A549 (cell line): ENCODE data around the gene ABHD1. TPM values are rescaled to one million over a fixed set of nuclear protein-coding genes. Genes with fewer than 3 reads are reported as not detected.

Experiments used
- ATAC-seq, 2 experiments: fragments of 200-7000 bp in 1 of 2; fragments of >200 bp in 1 of 2; cut with Nextera tagmentation in 1 of 2; cut with Tn5 transposase in 1 of 2; 3 replicates each; pipeline versions ENCODE4 v1.8.0 to v1.9.1; 2018 to 2020; ENCODE audit warnings: mild to moderate bottlenecking in 1 of 2, moderate library complexity in 1 of 2
- CTCF ChIA-PET: fragments of 300-600 bp; sonication (Branson Sonifier 250); formaldehyde crosslinking; extraction: SDS; loops from one replicate; lab custom pipeline; 2021; ENCODE audit warnings: antibody characterized with exemption, inconsistent platforms; lab: Yijun Ruan, JAX
- POLR2A ChIA-PET: fragments of 350-600 bp; formaldehyde crosslinking; extraction: SDS; loops from one replicate; lab custom pipeline; 2021; ENCODE audit warnings: antibody characterized with exemption, inconsistent platforms; lab: Yijun Ruan, JAX
- DNase-seq, 2 experiments: peaks; one replicate each; pipeline versions ENCODE4 v3.0.0 to v3.0.0-alpha.2; 2011 to 2016; ENCODE audit warnings: low read depth in 1 of 2, low spot score in 1 of 2
- FAIRE-seq: peaks from 2 replicates; lab custom pipeline; 2011; peaks lifted over from hg19 to GRCh38; lab: Jason Lieb, UNC
- H3K27ac ChIP-seq, 2 experiments: fragments of >200 bp; sonication (Bioruptor Twin); formaldehyde crosslinking; 3 replicates each; pipeline ENCODE4 v1.5.1; 2016 to 2017
- H3K4me1 ChIP-seq: fragments of >200 bp; sonication (Bioruptor Twin); formaldehyde crosslinking; 3 replicates; pipeline ENCODE4 v1.6.1; 2016
- H3K4me2 ChIP-seq: fragments of >200 bp; sonication (Bioruptor Twin); formaldehyde crosslinking; 3 replicates; pipeline ENCODE4 v1.6.1; 2016
- H3K4me3 ChIP-seq: fragments of >200 bp; sonication (Bioruptor Twin); formaldehyde crosslinking; 3 replicates; pipeline ENCODE4 v1.5.1; 2016
- H3K9me3 ChIP-seq: fragments of >200 bp; sonication (Bioruptor Twin); formaldehyde crosslinking; 3 replicates; pipeline ENCODE4 v1.6.1; 2016
- CBX8 ChIP-seq: fragments of 200-600 bp; sonication (generic); IDR thresholded peaks from 2 replicates; pipeline ENCODE4 v1.6.1; 2016
- CHD2 ChIP-seq: fragments of 150-350 bp; IDR thresholded peaks from 2 replicates; pipeline ENCODE4 v1.6.1; 2014; ENCODE audit warnings: low read length; ENCODE audit not compliant: partially characterized antibody
- CHD4 ChIP-seq: fragments of 200-600 bp; sonication (generic); IDR thresholded peaks from 2 replicates; pipeline ENCODE4 v1.6.1; 2016; ENCODE audit warnings: antibody characterized with exemption, mild to moderate bottlenecking, borderline replicate concordance
- EHMT2 ChIP-seq: fragments of 200-600 bp; sonication (generic); IDR thresholded peaks from 2 replicates; pipeline ENCODE4 v1.6.1; 2016; ENCODE audit warnings: antibody characterized with exemption, low read depth, mild to moderate bottlenecking, moderate library complexity
- FOSB ChIP-seq: fragments of 250-450 bp; sonication (Bioruptor Pico); IDR thresholded peaks from 2 replicates; pipeline ENCODE4 v1.5.0; 2020; ENCODE audit warnings: mild to moderate bottlenecking, moderate library complexity
- FOSL2 ChIP-seq, 2 experiments: fragments of 450-650 bp in 1 of 2; fragments of >200 bp in 1 of 2; sonication (Bioruptor Twin) in 1 of 2; formaldehyde crosslinking; IDR thresholded peaks; 2 replicates each; pipeline versions ENCODE4 v1.5.0 to v1.6.1; 2016 to 2020; ENCODE audit warnings: mild to moderate bottlenecking in 1 of 2, moderate library complexity in 1 of 2
- GATA3 ChIP-seq: IDR thresholded peaks from 2 replicates; pipeline ENCODE4 v1.6.1; 2012; ENCODE audit warnings: borderline replicate concordance
- HMGXB4 ChIP-seq: fragments of 250-450 bp; sonication (Bioruptor Pico); IDR thresholded peaks from 2 replicates; pipeline ENCODE4 v1.5.0; 2021; ENCODE audit warnings: mild to moderate bottlenecking, moderate library complexity, borderline replicate concordance
- NPAS2 ChIP-seq: fragments of 250-450 bp; sonication (Bioruptor Pico); IDR thresholded peaks from 2 replicates; pipeline ENCODE4 v1.8.0; 2022; ENCODE audit warnings: mild to moderate bottlenecking, moderate library complexity, borderline replicate concordance
- PBX3 ChIP-seq: IDR thresholded peaks from 2 replicates; pipeline ENCODE4 v1.6.1; 2012
- PHF8 ChIP-seq: fragments of 200-600 bp; sonication (generic); IDR thresholded peaks from 2 replicates; pipeline ENCODE4 v1.6.1; 2016; ENCODE audit warnings: low read depth, mild to moderate bottlenecking, antibody characterized with exemption, moderate library complexity, borderline replicate concordance
- RARB ChIP-seq: fragments of 250-450 bp; sonication (Bioruptor Pico); IDR thresholded peaks from 2 replicates; pipeline ENCODE4 v1.8.0; 2021; ENCODE audit warnings: mild to moderate bottlenecking, moderate library complexity
- RCOR1 ChIP-seq: fragments of 150-350 bp; IDR thresholded peaks from 2 replicates; pipeline ENCODE4 v1.6.1; 2014; ENCODE audit warnings: antibody characterized with exemption, low read length, low read depth
- RFX5 ChIP-seq: fragments of 450-650 bp; IDR thresholded peaks from 2 replicates; pipeline ENCODE4 v1.7.1; 2014; ENCODE audit warnings: antibody characterized with exemption, mild to moderate bottlenecking, moderate library complexity
- TP53 ChIP-seq: fragments of 250-450 bp; sonication (Bioruptor Pico); IDR thresholded peaks from 2 replicates; pipeline ENCODE4 v1.5.0; 2021; ENCODE audit warnings: mild to moderate bottlenecking, moderate library complexity
- ZNF302 ChIP-seq: fragments of 250-450 bp; sonication (Bioruptor Pico); IDR thresholded peaks from 2 replicates; pipeline ENCODE4 v1.9.0; 2021; ENCODE audit warnings: inconsistent platforms, mild to moderate bottlenecking, moderate library complexity
- WGBS: methylation state at CpG from one replicate; pipeline ENCODE4 v1.1.6; 2017; ENCODE audit errors: missing lambda C conversion rate; 5-methylcytosine and 5-hydroxymethylcytosine counted together
- polyA plus RNA-seq, 4 experiments: library from polyadenylated mRNA; depleted of rRNA in 3 of 4; stranded (reverse); fragments of >200 nt; fragmentation: RNase III in 1 of 4; extraction: RNeasy Plus Mini Kit Qiagen cat#74134 plus additional on column Dnase treatment in 1 of 4; gene quantifications; 2 replicates in 3 of 4; 3 replicates in 1 of 4; pipeline ENCODE4 v1.2.3, GENCODE V29; 2011 to 2017
- TF ChIP-seq, protein P1 (sequence below): fragments of 250-450 bp; sonication (Bioruptor Pico); IDR thresholded peaks from 2 replicates; pipeline ENCODE4 v1.5.0; 2020; ENCODE audit warnings: low read depth, mild to moderate bottlenecking, moderate library complexity
- TF ChIP-seq, protein P2 (sequence below): fragments of 200-600 bp; sonication (generic); IDR thresholded peaks from 2 replicates; pipeline ENCODE4 v1.6.1; 2016; ENCODE audit warnings: antibody characterized with exemption, mild to moderate bottlenecking, moderate library complexity

Gene ABHD1
- polyA plus RNA-seq, 2 of the 4 experiments (the other 2 are of a cell fraction) = 0.96 to 1.9 TPM

DNA sequence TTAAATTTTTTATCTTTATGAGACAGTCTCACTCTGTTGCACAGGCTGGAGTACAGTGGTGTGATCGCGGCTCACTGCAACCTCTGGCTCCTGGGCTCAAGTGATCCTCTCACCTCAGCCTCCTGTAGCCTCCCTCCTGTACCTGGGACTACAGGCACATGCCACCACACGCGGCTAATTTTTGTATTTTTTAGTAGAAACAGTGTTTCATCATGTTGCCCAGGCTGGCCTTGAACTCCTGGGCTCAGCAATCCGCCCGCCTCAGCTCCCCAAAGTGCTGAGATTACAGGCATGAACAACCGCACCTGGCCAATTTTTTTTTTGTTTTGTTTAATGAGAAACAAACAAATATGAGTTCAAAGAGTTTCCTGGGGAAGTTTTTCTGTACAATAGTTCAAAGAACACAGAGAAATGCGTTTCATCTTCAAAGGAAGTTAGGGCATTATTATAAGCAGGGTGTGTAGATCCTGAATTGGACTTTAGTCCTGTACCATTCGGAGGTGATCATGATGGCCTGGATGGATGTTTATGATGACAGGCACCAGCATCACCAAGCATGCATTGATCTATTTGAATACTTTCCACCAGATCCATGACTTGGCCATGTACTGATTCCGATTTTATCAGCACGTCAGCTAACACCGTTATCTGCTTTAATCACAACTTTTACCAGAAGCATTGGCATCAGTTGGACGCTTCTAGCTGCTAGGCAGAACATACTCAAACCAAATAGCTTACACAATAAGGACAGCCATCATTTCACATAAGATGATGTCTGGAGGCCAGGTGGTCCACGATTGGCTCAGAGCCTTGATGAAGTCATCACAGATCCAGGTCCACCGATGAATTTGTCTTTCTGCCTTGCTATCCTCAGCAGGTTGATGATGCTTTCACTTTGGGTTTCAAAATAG, 54.1 kb downstream of the ABHD1 start:
- Histone ChIP-seq H3K4me2 (no peak overlapping the region), H3K27ac (no peak overlapping the region), H3K4me3 (no peak overlapping the region), H3K4me1 (no peaks in the 10 kb centered on the region), H3K9me3 (no peaks in the 10 kb centered on the region)
- ATAC-seq (no peak; a peak in 1 of 6 replicates), FAIRE-seq (no peak), DNase-seq (no peak)
- TF ChIP-seq GATA3 = no peak
- no peak for TF ChIP-seq PBX3
- TF ChIP-seq PHF8 = no peak
- no peak for TF ChIP-seq FOSL2 (IDR thresholded peaks at IDR 0.05)
- TF ChIP-seq FOSL2 (CRISPR knock-in tag; IDR thresholded peaks at IDR 0.05) = no peak
- ChIA-PET CTCF (interaction anchor here (0.6 to 2.5 kb wide), 7 partner anchors 8 to 479 kb away, joined by 3 to 17 read pairs (median 4); partner anchors contain the start of gene OST4), POLR2A (no interaction called here)
- 70% methylated on average over 15 of the region's 15 CpGs for WGBS

DNA sequence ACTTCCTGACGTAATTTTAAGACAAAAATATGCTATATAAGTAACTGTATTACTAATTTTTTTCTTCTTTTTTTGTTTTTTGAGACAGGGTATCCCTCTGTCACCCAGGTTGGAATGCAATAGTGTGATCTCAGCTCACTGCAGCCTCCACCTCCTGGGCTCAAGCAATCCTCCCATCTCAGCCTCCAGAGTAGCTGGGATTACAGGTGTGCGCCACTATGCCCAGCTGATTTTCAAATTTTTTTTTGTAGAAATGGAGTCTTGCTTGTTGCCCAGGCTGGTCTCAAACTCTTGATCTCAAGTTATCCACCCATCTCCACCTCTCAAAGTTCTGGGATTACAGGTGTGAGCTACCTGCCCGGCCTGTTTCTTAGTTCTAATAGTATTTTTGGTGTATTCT, 54.9 kb downstream of the ABHD1 start:
- ChIA-PET POLR2A (no interaction called here), CTCF (interaction anchor here (0.6 to 2.5 kb wide), 4 partner anchors 8 to 171 kb away, joined by 3 to 17 read pairs (median 4); no protein-coding TSS in a partner anchor)
- WGBS = 59% methylated on average over 3 of the region's 3 CpGs
- FAIRE-seq (no peak), ATAC-seq (no peak), DNase-seq (no peak)
- Histone ChIP-seq H3K9me3 (no peaks in the 10 kb centered on the region), H3K4me2 (no peak overlapping the region), H3K27ac (no peak overlapping the region), H3K4me3 (no peak overlapping the region), H3K4me1 (no peaks in the 10 kb centered on the region)
- TF ChIP-seq FOSL2 (IDR thresholded peaks at IDR 0.05) (no peak), FOSL2 (CRISPR knock-in tag; IDR thresholded peaks at IDR 0.05) (no peak), CHD4 (no peak), PBX3 (no peak), RARB (CRISPR knock-in tag) (no peak), RCOR1 (no peak), CHD2 (no peak), HMGXB4 (CRISPR knock-in tag) (no peak), TP53 (CRISPR knock-in tag) (no peak), EHMT2 (no peak), CBX8 (no peak), ZNF302 (CRISPR knock-in tag) (no peak), RFX5 (no peak), FOSB (CRISPR knock-in tag) (no peak), NPAS2 (CRISPR knock-in tag) (no peak)
- TF ChIP-seq, protein P1, sequence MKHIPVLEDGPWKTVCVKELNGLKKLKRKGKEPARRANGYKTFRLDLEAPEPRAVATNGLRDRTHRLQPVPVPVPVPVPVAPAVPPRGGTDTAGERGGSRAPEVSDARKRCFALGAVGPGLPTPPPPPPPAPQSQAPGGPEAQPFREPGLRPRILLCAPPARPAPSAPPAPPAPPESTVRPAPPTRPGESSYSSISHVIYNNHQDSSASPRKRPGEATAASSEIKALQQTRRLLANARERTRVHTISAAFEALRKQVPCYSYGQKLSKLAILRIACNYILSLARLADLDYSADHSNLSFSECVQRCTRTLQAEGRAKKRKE (CRISPR knock-in tag) = no peak
- TF ChIP-seq, protein P2, sequence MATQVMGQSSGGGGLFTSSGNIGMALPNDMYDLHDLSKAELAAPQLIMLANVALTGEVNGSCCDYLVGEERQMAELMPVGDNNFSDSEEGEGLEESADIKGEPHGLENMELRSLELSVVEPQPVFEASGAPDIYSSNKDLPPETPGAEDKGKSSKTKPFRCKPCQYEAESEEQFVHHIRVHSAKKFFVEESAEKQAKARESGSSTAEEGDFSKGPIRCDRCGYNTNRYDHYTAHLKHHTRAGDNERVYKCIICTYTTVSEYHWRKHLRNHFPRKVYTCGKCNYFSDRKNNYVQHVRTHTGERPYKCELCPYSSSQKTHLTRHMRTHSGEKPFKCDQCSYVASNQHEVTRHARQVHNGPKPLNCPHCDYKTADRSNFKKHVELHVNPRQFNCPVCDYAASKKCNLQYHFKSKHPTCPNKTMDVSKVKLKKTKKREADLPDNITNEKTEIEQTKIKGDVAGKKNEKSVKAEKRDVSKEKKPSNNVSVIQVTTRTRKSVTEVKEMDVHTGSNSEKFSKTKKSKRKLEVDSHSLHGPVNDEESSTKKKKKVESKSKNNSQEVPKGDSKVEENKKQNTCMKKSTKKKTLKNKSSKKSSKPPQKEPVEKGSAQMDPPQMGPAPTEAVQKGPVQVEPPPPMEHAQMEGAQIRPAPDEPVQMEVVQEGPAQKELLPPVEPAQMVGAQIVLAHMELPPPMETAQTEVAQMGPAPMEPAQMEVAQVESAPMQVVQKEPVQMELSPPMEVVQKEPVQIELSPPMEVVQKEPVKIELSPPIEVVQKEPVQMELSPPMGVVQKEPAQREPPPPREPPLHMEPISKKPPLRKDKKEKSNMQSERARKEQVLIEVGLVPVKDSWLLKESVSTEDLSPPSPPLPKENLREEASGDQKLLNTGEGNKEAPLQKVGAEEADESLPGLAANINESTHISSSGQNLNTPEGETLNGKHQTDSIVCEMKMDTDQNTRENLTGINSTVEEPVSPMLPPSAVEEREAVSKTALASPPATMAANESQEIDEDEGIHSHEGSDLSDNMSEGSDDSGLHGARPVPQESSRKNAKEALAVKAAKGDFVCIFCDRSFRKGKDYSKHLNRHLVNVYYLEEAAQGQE = no peak
